Tibial artery (tissue), 4 donors: ENCODE results near the gene PDK4.

ENCODE experiments used
- DNase-seq, 2 donors: peaks; one replicate each; pipeline ENCODE4 v3.0.0-alpha.2; 2019
- H3K27ac ChIP-seq, 2 donors: fragments of 200-600 bp; sonication (generic) in 1 of 2; 1 replicate in 1 of 2; 2 replicates in 1 of 2; pipeline ENCODE4 v1.5.1; 2018 to 2019; ENCODE audit warnings: mild to moderate bottlenecking in 1 of 2
- H3K27me3 ChIP-seq, 2 donors: fragments of 200-600 bp; sonication (generic) in 1 of 2; one replicate each; pipeline versions ENCODE4 v1.5.1 to v1.6.0; 2016 to 2019
- H3K36me3 ChIP-seq, 3 donors: fragments of 200-600 bp; sonication (generic) in 2 of 3; one replicate each; pipeline ENCODE4 v1.5.1; 2016 to 2019; ENCODE audit warnings: mild to moderate bottlenecking in 2 of 3
- H3K4me1 ChIP-seq, 4 donors: fragments of 200-600 bp; sonication (generic) in 2 of 4; 1 replicate in 3 of 4; 2 replicates in 1 of 4; pipeline ENCODE4 v1.5.1; 2016 to 2019
- H3K4me3 ChIP-seq, 2 donors: fragments of 200-600 bp; sonication (generic) in 1 of 2; 1 replicate in 1 of 2; 2 replicates in 1 of 2; pipeline ENCODE4 v1.5.1; 2018 to 2019; ENCODE audit warnings: mild to moderate bottlenecking in 2 of 2
- H3K9me3 ChIP-seq, 3 donors: fragments of 200-600 bp; sonication (generic) in 1 of 3; one replicate each; pipeline ENCODE4 v1.5.1; 2016 to 2019
- intact Hi-C: fragments of 100-400 bp; cut with DNase I; formaldehyde crosslinking; loops from one replicate; pipeline ENCODE4 v1.15.0; 2023; ENCODE audit warnings: low total_unique reads
- TF ChIP-seq, protein P1 (sequence below), 2 experiments: fragments of 200-600 bp in 1 of 2; fragments of 450-650 bp in 1 of 2; IDR thresholded peaks; one replicate each; pipeline ENCODE4 v1.5.1; 2017 to 2019; ENCODE audit warnings: antibody characterized with exemption in 2 of 2, mild to moderate bottlenecking in 1 of 2, moderate library complexity in 1 of 2

PDK4 gene

DNA sequence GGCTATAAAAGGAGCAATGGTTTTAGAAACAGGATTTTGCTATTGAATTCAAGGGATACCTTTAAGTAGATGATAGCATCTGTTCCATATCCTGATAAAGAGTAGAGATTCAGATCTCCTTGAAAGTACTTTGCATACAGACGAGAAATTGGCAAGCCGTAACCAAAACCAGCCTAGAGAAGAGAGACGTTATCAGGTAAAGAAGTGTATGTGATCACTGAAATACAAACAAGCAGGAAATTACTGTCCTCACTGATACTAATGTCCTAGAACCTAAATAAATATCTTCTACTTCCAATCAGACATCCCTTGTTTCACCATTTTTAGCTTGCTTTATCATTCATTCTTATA is 9.4 kb downstream of the PDK4 start:
- Histone ChIP-seq H3K27ac (peak overlapping the region; percentile 10 to 29), H3K36me3 (peaks cover 81 to 87% (median 86%) of the 10 kb centered on the region in 3 donors), H3K4me1 (peaks cover 0 to 63% (median 26%) of the 10 kb centered on the region in 4 donors), H3K4me3 (no peak overlapping the region), H3K9me3 (no peaks in the 10 kb centered on the region), H3K27me3 (no peaks in the 10 kb centered on the region)
- intact Hi-C loops, result no loop called here
- DNase-seq, result no peak
- TF ChIP-seq, protein P1, sequence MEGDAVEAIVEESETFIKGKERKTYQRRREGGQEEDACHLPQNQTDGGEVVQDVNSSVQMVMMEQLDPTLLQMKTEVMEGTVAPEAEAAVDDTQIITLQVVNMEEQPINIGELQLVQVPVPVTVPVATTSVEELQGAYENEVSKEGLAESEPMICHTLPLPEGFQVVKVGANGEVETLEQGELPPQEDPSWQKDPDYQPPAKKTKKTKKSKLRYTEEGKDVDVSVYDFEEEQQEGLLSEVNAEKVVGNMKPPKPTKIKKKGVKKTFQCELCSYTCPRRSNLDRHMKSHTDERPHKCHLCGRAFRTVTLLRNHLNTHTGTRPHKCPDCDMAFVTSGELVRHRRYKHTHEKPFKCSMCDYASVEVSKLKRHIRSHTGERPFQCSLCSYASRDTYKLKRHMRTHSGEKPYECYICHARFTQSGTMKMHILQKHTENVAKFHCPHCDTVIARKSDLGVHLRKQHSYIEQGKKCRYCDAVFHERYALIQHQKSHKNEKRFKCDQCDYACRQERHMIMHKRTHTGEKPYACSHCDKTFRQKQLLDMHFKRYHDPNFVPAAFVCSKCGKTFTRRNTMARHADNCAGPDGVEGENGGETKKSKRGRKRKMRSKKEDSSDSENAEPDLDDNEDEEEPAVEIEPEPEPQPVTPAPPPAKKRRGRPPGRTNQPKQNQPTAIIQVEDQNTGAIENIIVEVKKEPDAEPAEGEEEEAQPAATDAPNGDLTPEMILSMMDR (IDR thresholded peaks at IDR 0.05), result no peak

- H3K27me3 ChIP-seq, result no peaks in the 10 kb centered on the region
- intact Hi-C loops, result no loop called here
- no peak overlapping the region for H3K4me3 ChIP-seq
- H3K27ac ChIP-seq, result peak overlapping the region in 1 of 2 donors; percentile 2
- DNase-seq, result no peak
- H3K9me3 ChIP-seq, result no peaks in the 10 kb centered on the region
- peaks cover 66 to 73% (median 70%) of the 10 kb centered on the region in 3 donors for H3K36me3 ChIP-seq
- TF ChIP-seq, protein P1 (IDR thresholded peaks at IDR 0.05), result no peak
- H3K4me1 ChIP-seq, result peaks cover 0 to 48% (median 20%) of the 10 kb centered on the region in 4 donors
Observed at GRCh38 chr7:95585426-95585789, 10.9 kb downstream of the PDK4 start.

- Histone ChIP-seq H3K27ac (peak overlapping the region in 1 of 2 donors; percentile 2), H3K9me3 (no peaks in the 10 kb centered on the region), H3K4me3 (no peak overlapping the region), H3K36me3 (peaks cover 61 to 69% (median 65%) of the 10 kb centered on the region in 3 donors), H3K4me1 (peaks cover 0 to 43% (median 19%) of the 10 kb centered on the region in 4 donors), H3K27me3 (no peaks in the 10 kb centered on the region)
- intact Hi-C loops, result no loop called here
- TF ChIP-seq, protein P1 (IDR thresholded peaks at IDR 0.05), result no peak
- DNase-seq, result no peak
Observed at GRCh38 chr7:95584769-95585425, 11.4 kb downstream of the PDK4 start.

DNA sequence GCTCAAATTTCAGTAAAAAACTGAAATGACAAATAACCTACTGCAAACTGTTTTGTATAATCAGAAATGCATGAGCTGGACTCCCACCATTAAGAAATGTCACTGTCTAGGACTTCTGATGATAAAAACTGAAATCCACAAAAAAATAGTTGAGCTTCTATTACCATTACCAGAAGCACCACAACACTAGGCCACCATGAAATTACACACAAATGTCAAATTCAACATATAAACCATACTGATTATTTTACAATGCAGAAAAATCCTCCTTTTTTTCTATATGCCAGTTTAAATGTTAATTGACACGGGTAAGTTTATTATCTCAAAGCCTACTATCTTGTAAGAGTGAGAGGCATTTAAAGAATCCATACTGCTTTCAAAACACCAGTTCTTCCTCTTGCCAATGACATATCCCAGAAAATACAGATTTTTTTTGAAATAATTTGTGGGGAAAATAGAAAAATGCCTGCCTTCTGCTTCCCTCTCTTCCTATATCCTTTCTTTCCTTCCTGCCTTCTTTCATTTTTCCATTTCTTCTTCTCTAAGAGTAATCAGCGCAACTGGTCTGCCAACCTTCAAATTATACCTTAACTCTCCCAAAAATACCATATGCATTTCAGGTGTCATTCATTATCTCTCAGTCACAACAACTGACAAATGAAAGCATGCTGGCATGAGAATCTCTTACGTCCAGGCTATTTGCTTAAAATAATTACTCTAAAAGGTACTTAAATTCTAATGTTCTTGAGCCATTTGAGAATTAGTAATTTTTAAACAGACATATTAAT is 12.3 kb downstream of the PDK4 start:
- no peak for DNase-seq
- H3K36me3 ChIP-seq, result peaks cover 52 to 61% (median 57%) of the 10 kb centered on the region in 3 donors
- H3K4me3 ChIP-seq, result no peak overlapping the region
- TF ChIP-seq, protein P1 (IDR thresholded peaks at IDR 0.05), result no peak
- intact Hi-C loops, result no loop called here
- peaks cover 0 to 34% (median 16%) of the 10 kb centered on the region in 4 donors for H3K4me1 ChIP-seq
- no peaks in the 10 kb centered on the region for H3K27me3 ChIP-seq
- H3K27ac ChIP-seq, result no peak overlapping the region
- no peaks in the 10 kb centered on the region for H3K9me3 ChIP-seq

GRCh38 chr7:95582578-95583293 is 13.6 kb downstream of the PDK4 start:
- Histone ChIP-seq H3K27me3 (no peaks in the 10 kb centered on the region), H3K27ac (no peak overlapping the region), H3K4me1 (peaks cover 0 to 21% (median 6%) of the 10 kb centered on the region in 4 donors), H3K9me3 (no peaks in the 10 kb centered on the region), H3K4me3 (no peak overlapping the region), H3K36me3 (peaks cover 39 to 48% (median 44%) of the 10 kb centered on the region in 3 donors)
- TF ChIP-seq, protein P1 (IDR thresholded peaks at IDR 0.05), result no peak
- DNase-seq, result no peak
- intact Hi-C loops, result no loop called here
